Mesodermal cell (in vitro differentiated cells): ENCODE results near the gene RPRD1A.
A peak's percentile ranks its signal among the peaks of the same experiment; 100 is the strongest.
"Not testable (repeated sequence)": the region's sequence is repeated elsewhere in the genome, so short reads cannot be mapped to it uniquely, and the experiment has no call there.

Experiments
- H3K27ac ChIP-seq: 2 replicates; pipeline ENCODE4 v1.7.0; 2013; ENCODE audit warnings: mild to moderate bottlenecking, low read depth, low read length, moderate library complexity; ENCODE audit not compliant: severe bottlenecking
- H3K36me3 ChIP-seq: 2 replicates; pipeline ENCODE4 v1.7.1; 2013; ENCODE audit warnings: mild to moderate bottlenecking, low read length, moderate library complexity; ENCODE audit not compliant: control insufficient read depth, insufficient read depth
- H3K4me1 ChIP-seq: one replicate; pipeline ENCODE4 v1.7.1; 2013; ENCODE audit warnings: mild to moderate bottlenecking, low read length; ENCODE audit not compliant: insufficient read depth, control insufficient read depth, poor library complexity, severe bottlenecking
- H3K4me3 ChIP-seq: 2 replicates; pipeline ENCODE4 v1.7.0; 2013; ENCODE audit warnings: low read length, control low read depth, mild to moderate bottlenecking; ENCODE audit not compliant: insufficient read depth, poor library complexity, severe bottlenecking; ENCODE audit errors: extremely low read depth
- H3K9me3 ChIP-seq: 2 replicates; pipeline ENCODE4 v1.7.1; 2013; ENCODE audit warnings: mild to moderate bottlenecking, low read length, moderate library complexity; ENCODE audit not compliant: control insufficient read depth
- WGBS, 2 experiments: methylation state at CpG; one replicate each; pipeline ENCODE4 v1.1.5; 2013; ENCODE audit warnings: missing lambda C conversion rate in 2 of 2; ENCODE audit not compliant: insufficient coverage in 2 of 2; 5-methylcytosine and 5-hydroxymethylcytosine counted together

The RPRD1A gene

DNA sequence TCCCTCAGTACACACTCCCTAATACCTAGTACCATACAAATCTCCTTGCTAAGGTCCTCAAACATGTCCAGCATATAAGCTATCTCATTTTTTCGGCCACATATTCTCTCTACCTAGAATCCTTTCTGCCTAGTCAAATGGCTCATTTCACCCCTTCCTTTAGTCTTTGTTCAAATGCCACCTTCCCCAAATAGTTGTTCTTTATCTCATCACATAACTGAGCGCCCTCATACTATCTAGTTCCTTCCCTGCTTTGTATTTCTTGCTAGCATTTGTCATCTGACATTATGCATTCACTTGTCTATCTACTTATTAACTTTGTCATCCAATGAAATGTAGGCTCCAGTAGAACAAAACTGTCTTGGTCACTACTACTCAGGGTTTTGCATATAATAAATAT lies 35.5 kb downstream of the RPRD1A start:
- H3K4me3 ChIP-seq, result no peak overlapping the region
- H3K9me3 ChIP-seq, result no peaks in the 10 kb centered on the region
- no peaks in the 10 kb centered on the region for H3K4me1 ChIP-seq
- 81 to 96% methylated on average over 2 of the region's 2 CpGs for WGBS, 2 experiments
- no peak overlapping the region for H3K27ac ChIP-seq
- H3K36me3 ChIP-seq, result peaks cover 47% of the 10 kb centered on the region

DNA sequence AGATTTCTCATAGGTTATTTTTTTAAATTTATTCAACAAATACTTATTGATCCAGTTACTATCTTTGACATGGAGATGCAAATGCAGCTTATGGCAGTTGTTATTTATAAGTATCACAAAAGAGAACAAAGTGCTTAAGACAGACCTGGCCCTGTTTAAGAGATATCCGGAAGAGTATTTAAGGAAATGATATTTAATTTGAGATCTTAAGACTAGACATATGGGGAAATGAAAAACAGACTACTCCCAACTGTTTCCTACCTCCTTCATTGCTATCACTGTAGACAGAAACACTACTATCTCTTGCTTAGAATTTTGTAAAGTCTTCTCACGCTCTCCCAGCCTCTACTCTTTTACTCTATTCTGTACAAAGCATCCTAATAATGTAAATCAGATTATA lies 36.0 kb downstream of the RPRD1A start:
- Histone ChIP-seq H3K4me1 (no peaks in the 10 kb centered on the region), H3K36me3 (peaks cover 50% of the 10 kb centered on the region), H3K9me3 (no peaks in the 10 kb centered on the region), H3K4me3 (no peak overlapping the region), H3K27ac (no peak overlapping the region)
- WGBS, 2 experiments, result 80 to 88% methylated on average over 1 of the region's 2 CpGs

DNA sequence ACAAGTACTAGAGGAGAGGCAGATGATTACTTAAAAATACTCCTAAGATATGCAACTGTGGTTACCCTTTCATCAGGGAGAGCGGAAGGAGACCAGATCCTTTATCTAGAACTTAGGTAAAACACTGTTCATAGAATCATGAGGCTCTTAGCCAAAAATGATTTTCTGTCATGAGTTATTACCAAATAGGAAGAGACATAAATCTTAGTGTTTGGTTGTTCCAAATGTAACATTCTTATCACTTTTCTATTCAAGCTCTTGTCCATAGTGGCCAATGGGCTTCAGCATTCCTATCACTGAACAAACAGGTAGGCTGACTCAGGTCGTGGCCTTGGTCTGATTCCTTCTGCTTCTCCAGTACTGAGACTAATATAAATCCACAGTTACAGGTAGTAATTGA lies 38.5 kb downstream of the RPRD1A start:
- no CpG with 5 or more reads among the region's 2 CpGs for WGBS, 2 experiments
- no peak overlapping the region for H3K4me3 ChIP-seq
- H3K9me3 ChIP-seq, result no peaks in the 10 kb centered on the region
- peaks cover 65% of the 10 kb centered on the region for H3K36me3 ChIP-seq
- H3K27ac ChIP-seq, result no peak overlapping the region
- H3K4me1 ChIP-seq, result no peaks in the 10 kb centered on the region

DNA sequence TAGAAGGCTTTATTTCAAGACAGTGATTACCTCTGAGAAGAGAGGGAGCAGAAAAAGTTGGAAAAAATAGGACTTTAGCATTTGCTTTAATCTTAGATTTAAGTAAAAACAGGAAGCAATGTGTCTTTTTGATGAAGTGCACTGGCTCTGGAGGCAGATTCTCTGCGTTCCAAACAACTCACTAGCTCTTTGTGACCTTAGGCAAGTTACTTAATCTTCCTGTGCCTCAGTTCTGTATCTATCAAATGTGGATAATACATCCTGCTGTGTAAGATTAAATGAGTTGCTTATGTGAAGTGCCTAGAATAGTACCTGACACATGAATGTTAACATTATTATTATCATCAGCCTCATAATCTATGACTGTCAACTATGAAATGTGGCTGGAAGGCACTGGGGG lies 42.3 kb downstream of the RPRD1A start:
- H3K27ac ChIP-seq, result peak overlapping the region; percentile 16
- H3K36me3 ChIP-seq, result peaks cover 38% of the 10 kb centered on the region
- no CpG with 5 or more reads among the region's 1 CpG for WGBS, 2 experiments
- H3K9me3 ChIP-seq, result no peaks in the 10 kb centered on the region
- no peak overlapping the region for H3K4me3 ChIP-seq
- no peaks in the 10 kb centered on the region for H3K4me1 ChIP-seq

DNA sequence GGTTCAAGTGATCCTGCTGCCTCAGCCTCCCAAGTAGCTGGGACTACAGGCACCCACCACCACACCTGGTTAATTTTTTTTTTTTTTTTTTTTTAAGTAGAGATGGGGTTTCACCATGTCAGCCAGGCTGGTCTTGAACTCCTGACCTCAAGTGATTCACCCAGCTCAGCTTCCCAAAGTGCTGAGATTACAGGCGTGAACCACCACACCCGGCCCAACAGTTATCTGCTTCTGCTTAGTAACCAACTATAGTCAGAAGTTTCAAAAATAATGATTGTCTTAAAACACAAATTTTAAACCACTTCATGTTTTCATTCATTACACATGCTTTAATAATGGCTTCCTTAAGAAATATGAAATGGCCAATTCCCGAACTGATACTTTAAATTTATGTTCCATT lies 43.1 kb downstream of the RPRD1A start:
- not testable (repeated sequence) for H3K27ac ChIP-seq, H3K9me3 ChIP-seq, H3K4me3 ChIP-seq, H3K4me1 ChIP-seq
- H3K36me3 ChIP-seq, result peaks cover 30% of the 10 kb centered on the region
- WGBS, 2 experiments, result 100% methylated on average over 1 of the region's 3 CpGs; no CpG with 5 or more reads in 1 of the 2 experiments

DNA sequence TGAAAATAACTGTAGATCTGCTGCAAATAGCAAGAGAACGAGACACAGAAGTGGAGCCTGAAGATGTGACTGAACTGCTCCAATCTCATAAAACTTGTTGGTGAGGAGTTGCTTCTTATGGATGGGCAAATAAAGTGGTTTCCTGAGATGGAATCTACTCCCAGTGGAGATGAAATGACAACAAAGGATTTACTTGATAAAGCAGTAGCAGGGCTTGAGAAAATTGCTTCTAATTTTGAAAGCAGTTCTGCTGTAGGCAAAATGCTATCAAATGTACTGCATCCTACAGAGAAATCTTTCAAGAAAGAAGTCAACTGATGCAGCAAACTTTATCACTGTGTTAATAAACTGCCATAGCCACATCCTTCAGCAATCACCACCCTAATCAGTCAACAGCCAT lies 44.0 kb downstream of the RPRD1A start:
- no peaks in the 10 kb centered on the region for H3K9me3 ChIP-seq
- peaks cover 24% of the 10 kb centered on the region for H3K36me3 ChIP-seq
- no peaks in the 10 kb centered on the region for H3K4me1 ChIP-seq
- H3K27ac ChIP-seq, result no peak overlapping the region
- 78 to 100% methylated on average over 1 of the region's 1 CpG for WGBS, 2 experiments
- no peak overlapping the region for H3K4me3 ChIP-seq

DNA sequence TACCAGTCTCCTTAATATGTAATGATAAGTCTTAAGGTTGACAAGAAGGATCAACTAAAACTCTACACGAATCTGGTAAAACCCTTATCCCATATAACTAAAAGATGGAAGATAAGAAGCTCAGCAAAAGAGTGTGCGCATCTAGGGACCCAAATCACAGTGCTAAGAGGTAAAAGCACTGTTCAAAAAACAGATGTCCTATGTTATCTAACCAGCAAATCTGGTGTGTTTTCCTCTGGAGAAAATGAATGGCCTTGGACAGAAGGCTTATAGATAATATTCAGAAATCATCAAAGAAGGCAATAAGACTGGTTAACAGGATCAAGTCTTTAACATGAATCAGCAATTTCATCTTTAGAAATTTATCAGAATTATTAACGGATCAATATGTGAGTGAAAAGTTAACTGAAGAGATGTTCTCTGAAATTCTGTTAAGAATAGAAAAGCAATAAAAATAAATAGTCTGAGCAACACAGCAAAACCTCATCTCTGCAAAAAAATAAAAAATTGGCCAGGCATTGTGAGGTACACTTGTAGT lies 47.1 kb downstream of the RPRD1A start:
- no peaks in the 10 kb centered on the region for H3K9me3 ChIP-seq
- no peaks in the 10 kb centered on the region for H3K4me1 ChIP-seq
- H3K36me3 ChIP-seq, result peaks cover 4% of the 10 kb centered on the region
- no peak overlapping the region for H3K27ac ChIP-seq
- no peak overlapping the region for H3K4me3 ChIP-seq
- 100% methylated on average over 1 of the region's 3 CpGs for WGBS, 2 experiments

DNA sequence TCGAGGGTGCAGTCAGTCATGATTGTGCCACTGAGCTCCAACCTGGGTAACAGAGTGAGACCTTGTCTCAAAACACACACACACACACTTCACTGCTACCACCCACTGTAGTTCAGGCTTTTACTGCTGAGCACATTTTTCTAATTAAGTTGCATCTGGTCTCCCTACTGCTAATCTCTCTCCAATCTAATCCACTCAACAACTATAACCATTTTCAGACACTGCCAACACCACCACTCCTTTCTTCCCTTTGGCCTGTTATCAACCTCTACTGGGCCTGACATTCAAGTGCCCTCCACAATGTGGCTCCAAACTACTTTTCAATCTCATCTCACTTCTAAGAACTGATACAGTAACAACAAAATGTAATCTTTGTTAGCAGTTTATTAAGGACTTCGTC lies 50.1 kb downstream of the RPRD1A start:
- Histone ChIP-seq H3K9me3 (no peaks in the 10 kb centered on the region), H3K4me3 (no peak overlapping the region), H3K36me3 (no peaks in the 10 kb centered on the region), H3K4me1 (no peaks in the 10 kb centered on the region), H3K27ac (no peak overlapping the region)
- WGBS, 2 experiments, result 56 to 100% methylated on average over 1 of the region's 2 CpGs

DNA sequence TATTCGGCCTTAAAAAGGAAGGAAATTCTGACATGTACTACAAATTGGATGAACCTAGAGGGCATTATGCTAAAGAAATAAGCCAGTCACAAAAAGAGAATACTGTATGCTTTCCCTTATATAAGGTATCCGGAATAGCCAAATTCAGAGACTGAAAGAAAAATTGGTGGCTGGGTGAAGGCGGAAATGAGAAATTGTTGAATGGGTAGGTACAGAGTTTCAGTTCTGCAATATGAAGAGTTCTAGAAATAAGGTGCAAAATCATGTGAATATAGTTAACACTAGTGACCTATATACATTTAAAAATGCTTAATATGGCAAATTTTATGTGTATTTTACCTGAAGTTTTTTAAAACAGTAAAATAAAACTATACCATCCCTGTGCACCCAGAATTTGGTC lies 51.7 kb downstream of the RPRD1A start:
- Histone ChIP-seq H3K9me3 (no peaks in the 10 kb centered on the region), H3K27ac (no peak overlapping the region), H3K4me3 (no peak overlapping the region), H3K4me1 (no peaks in the 10 kb centered on the region), H3K36me3 (no peaks in the 10 kb centered on the region)
- 100% methylated on average over 1 to 2 of the region's 3 CpGs for WGBS, 2 experiments

DNA sequence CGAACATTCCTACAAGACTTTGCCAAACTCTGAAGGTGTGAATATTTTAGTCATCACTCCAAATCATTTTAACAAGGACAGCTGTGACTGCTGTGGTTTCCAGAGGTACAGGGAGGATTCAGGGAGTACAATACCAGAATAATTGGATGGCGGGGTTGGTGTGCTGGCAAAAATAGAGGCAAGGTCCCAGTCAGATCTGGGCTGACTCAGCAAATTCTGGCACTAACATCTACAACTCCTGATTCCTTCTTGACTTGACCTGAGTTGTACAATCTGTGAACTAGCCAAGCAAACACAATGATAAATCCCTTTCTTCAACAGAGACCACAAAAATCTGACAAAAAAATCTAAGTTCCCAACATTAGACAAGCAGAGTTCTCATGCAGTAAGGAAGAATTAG lies 54.5 kb downstream of the RPRD1A start:
- Histone ChIP-seq H3K4me1 (no peaks in the 10 kb centered on the region), H3K9me3 (no peaks in the 10 kb centered on the region), H3K27ac (no peak overlapping the region), H3K4me3 (no peak overlapping the region), H3K36me3 (no peaks in the 10 kb centered on the region)
- 100% methylated on average over 1 of the region's 2 CpGs; no CpG with 5 or more reads in 1 of the 2 experiments for WGBS, 2 experiments

DNA sequence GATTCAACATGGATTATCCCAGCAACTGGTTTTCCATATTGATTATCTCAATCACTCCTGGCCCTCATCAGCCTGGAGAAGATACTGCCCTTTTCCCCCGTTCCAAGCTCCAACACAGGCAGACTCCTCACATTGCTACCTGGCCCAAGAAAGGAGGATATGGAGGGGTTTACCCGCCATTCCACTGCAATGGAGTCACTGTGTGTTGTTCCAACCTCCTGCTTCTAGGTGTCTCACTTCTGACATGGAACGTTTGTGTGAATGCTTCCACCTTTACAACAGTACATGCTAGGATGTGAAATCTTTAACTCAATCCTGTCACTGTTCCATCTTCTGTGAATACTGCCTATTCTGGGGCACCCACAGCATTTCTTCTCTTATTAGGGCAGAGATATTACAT lies 58.1 kb downstream of the RPRD1A start:
- 85% methylated on average over 2 of the region's 3 CpGs; no CpG with 5 or more reads in 1 of the 2 experiments for WGBS, 2 experiments
- Histone ChIP-seq H3K9me3 (no peaks in the 10 kb centered on the region), H3K36me3 (no peaks in the 10 kb centered on the region), H3K4me1 (no peaks in the 10 kb centered on the region), H3K4me3 (no peak overlapping the region), H3K27ac (no peak overlapping the region)
